Adipocyte (in vitro differentiated cells): ENCODE measurements around the gene SNAPC2.
A peak's percentile ranks its signal among the peaks of the same experiment; 100 is the strongest.

ENCODE experiments used
- DNase-seq: peaks from one replicate; pipeline ENCODE4 v3.0.0-alpha.2; 2015; ENCODE audit warnings: low read depth
- H3K27me3 ChIP-seq: replicated peaks from 2 replicates; pipeline ENCODE4 v1.7.0; 2013; ENCODE audit warnings: mild to moderate bottlenecking, low read length, moderate library complexity; ENCODE audit not compliant: control insufficient read depth, insufficient read depth
- H3K36me3 ChIP-seq: 2 replicates; pipeline ENCODE4 v1.7.0; 2013; ENCODE audit warnings: low read length, mild to moderate bottlenecking, moderate library complexity; ENCODE audit not compliant: control insufficient read depth, insufficient read depth, severe bottlenecking
- H3K4me1 ChIP-seq: 2 replicates; pipeline ENCODE4 v1.7.0; 2013; ENCODE audit warnings: mild to moderate bottlenecking, low read length, moderate library complexity; ENCODE audit not compliant: control insufficient read depth, insufficient read depth
- H3K4me3 ChIP-seq: 2 replicates; pipeline ENCODE4 v1.7.0; 2013; ENCODE audit warnings: mild to moderate bottlenecking, low read length, moderate library complexity
- H3K9ac ChIP-seq: 2 replicates; pipeline ENCODE4 v1.7.0; 2013; ENCODE audit warnings: mild to moderate bottlenecking, low read length, moderate library complexity
- H3K9me3 ChIP-seq: 2 replicates; pipeline ENCODE4 v1.7.0; 2013; ENCODE audit warnings: mild to moderate bottlenecking, low read length, moderate library complexity; ENCODE audit not compliant: control insufficient read depth

Gene SNAPC2

GRCh38 chr19:7894612-7895309 lies 25.4 kb upstream of the SNAPC2 start:
- peaks cover 13% of the 10 kb centered on the region for H3K36me3 ChIP-seq
- H3K27me3 ChIP-seq, result no peaks in the 10 kb centered on the region
- peaks cover 4% of the 10 kb centered on the region for H3K4me1 ChIP-seq
- no peaks in the 10 kb centered on the region for H3K9me3 ChIP-seq
- DNase-seq, result no peak
- no peak overlapping the region for H3K4me3 ChIP-seq
- no peak overlapping the region for H3K9ac ChIP-seq

- DNase-seq, result no peak
- Histone ChIP-seq H3K36me3 (peaks cover 14% of the 10 kb centered on the region), H3K4me3 (no peak overlapping the region), H3K9me3 (no peaks in the 10 kb centered on the region), H3K27me3 (no peaks in the 10 kb centered on the region), H3K4me1 (peaks cover 4% of the 10 kb centered on the region), H3K9ac (no peak overlapping the region)
Measured at GRCh38 chr19:7895565-7895964, 24.6 kb upstream of the SNAPC2 start.

- DNase-seq, result no peak
- H3K36me3 ChIP-seq, result peaks cover 14% of the 10 kb centered on the region
Measured at GRCh38 chr19:7897292-7897691, 22.8 kb upstream of the SNAPC2 start.

GRCh38 chr19:7898967-7899366 lies 21.2 kb upstream of the SNAPC2 start:
- no peak overlapping the region for H3K9ac ChIP-seq
- DNase-seq, result no peak
- peaks cover 14% of the 10 kb centered on the region for H3K36me3 ChIP-seq
- peaks cover 16% of the 10 kb centered on the region for H3K4me1 ChIP-seq
- no peaks in the 10 kb centered on the region for H3K9me3 ChIP-seq
- no peak overlapping the region for H3K4me3 ChIP-seq
- H3K27me3 ChIP-seq, result no peaks in the 10 kb centered on the region

More at GRCh38 chr19:7897292-7897691, 22.8 kb upstream of the SNAPC2 start:
- peaks cover 6% of the 10 kb centered on the region for H3K4me1 ChIP-seq
- H3K27me3 ChIP-seq, result no peaks in the 10 kb centered on the region
- no peaks in the 10 kb centered on the region for H3K9me3 ChIP-seq
- no peak overlapping the region for H3K4me3 ChIP-seq
- H3K9ac ChIP-seq, result no peak overlapping the region

- Histone ChIP-seq H3K27me3 (no peaks in the 10 kb centered on the region), H3K4me1 (peaks cover 18% of the 10 kb centered on the region), H3K4me3 (no peak overlapping the region), H3K36me3 (peaks cover 14% of the 10 kb centered on the region), H3K9ac (no peak overlapping the region), H3K9me3 (no peaks in the 10 kb centered on the region)
- DNase-seq, result no peak
Measured at GRCh38 chr19:7899751-7900378, 20.3 kb upstream of the SNAPC2 start.

- H3K27me3 ChIP-seq, result no peaks in the 10 kb centered on the region
- H3K36me3 ChIP-seq, result peaks cover 14% of the 10 kb centered on the region
- no peak overlapping the region for H3K9ac ChIP-seq
- no peak overlapping the region for H3K4me3 ChIP-seq
- no peak for DNase-seq
- H3K9me3 ChIP-seq, result no peaks in the 10 kb centered on the region
- peaks cover 22% of the 10 kb centered on the region for H3K4me1 ChIP-seq
Measured at GRCh38 chr19:7900401-7900870, 19.7 kb upstream of the SNAPC2 start.

GRCh38 chr19:7900931-7901330 lies 19.2 kb upstream of the SNAPC2 start:
- Histone ChIP-seq H3K4me1 (peaks cover 23% of the 10 kb centered on the region), H3K36me3 (peaks cover 17% of the 10 kb centered on the region), H3K9ac (no peak overlapping the region), H3K4me3 (no peak overlapping the region), H3K27me3 (no peaks in the 10 kb centered on the region), H3K9me3 (no peaks in the 10 kb centered on the region)
- DNase-seq, result no peak

- Histone ChIP-seq H3K9ac (no peak overlapping the region), H3K9me3 (no peaks in the 10 kb centered on the region), H3K36me3 (peaks cover 19% of the 10 kb centered on the region), H3K4me3 (no peak overlapping the region), H3K27me3 (no peaks in the 10 kb centered on the region), H3K4me1 (peaks cover 23% of the 10 kb centered on the region)
- DNase-seq, result no peak
Measured at GRCh38 chr19:7901337-7901736, 18.8 kb upstream of the SNAPC2 start.

- H3K27me3 ChIP-seq, result no peaks in the 10 kb centered on the region
- H3K9me3 ChIP-seq, result no peaks in the 10 kb centered on the region
- peak overlapping the region; percentile 95 for H3K9ac ChIP-seq
- H3K4me3 ChIP-seq, result peak overlapping the region; percentile 89
- no peak for DNase-seq
- H3K36me3 ChIP-seq, result peaks cover 21% of the 10 kb centered on the region
- peaks cover 23% of the 10 kb centered on the region for H3K4me1 ChIP-seq
Measured at GRCh38 chr19:7902796-7903243, 17.3 kb upstream of the SNAPC2 start.

- H3K9me3 ChIP-seq, result no peaks in the 10 kb centered on the region
- peaks cover 21% of the 10 kb centered on the region for H3K36me3 ChIP-seq
- DNase-seq, result peak; percentile 100
- peak within 1 kb of the TSS; percentile 96 for H3K4me3 ChIP-seq
- H3K9ac ChIP-seq, result peak within 1 kb of the TSS; percentile 95
- peaks cover 23% of the 10 kb centered on the region for H3K4me1 ChIP-seq
- H3K27me3 ChIP-seq, result no peaks in the 10 kb centered on the region
Measured at GRCh38 chr19:7903244-7904073, 16.7 kb upstream of the SNAPC2 start, which contains the start of gene MAP2K7. Gene MAP2K7 (plus strand): TSS chr19:7903877. CDS start chr19:7903945, 68 bp downstream.
